HepG2 (cell line): ENCODE results near the gene ALG8. TPM values are rescaled to one million over a fixed set of nuclear protein-coding genes. Genes with fewer than 3 reads are reported as not detected.

Source experiments
- FOSL1 ChIP-seq: sonication (generic); formaldehyde crosslinking; IDR thresholded peaks from 2 replicates; pipeline ENCODE4 v1.9.0; 2021; ENCODE audit warnings: missing genetic modification reagents, borderline replicate concordance
- FOSL2 ChIP-seq: sonication (generic); formaldehyde crosslinking; IDR thresholded peaks from 2 replicates; pipeline ENCODE4 v1.4.0; 2020; ENCODE audit warnings: missing genetic modification reagents
- HIC2 ChIP-seq: sonication (generic); formaldehyde crosslinking; IDR thresholded peaks from 2 replicates; pipeline ENCODE4 v1.9.0; 2022; ENCODE audit warnings: low read depth, missing genetic modification reagents
- HOXA3 ChIP-seq: sonication (generic); formaldehyde crosslinking; IDR thresholded peaks from 2 replicates; pipeline ENCODE4 v1.5.0; 2020; ENCODE audit warnings: missing genetic modification reagents
- JUN ChIP-seq: sonication (generic); formaldehyde crosslinking; IDR thresholded peaks from 2 replicates; pipeline ENCODE4 v1.4.0; 2020; ENCODE audit warnings: mild to moderate bottlenecking, missing genetic modification reagents
- JUND ChIP-seq: sonication (generic); formaldehyde crosslinking; IDR thresholded peaks from 2 replicates; pipeline ENCODE4 v1.8.0; 2022; ENCODE audit warnings: mild to moderate bottlenecking, missing genetic modification reagents
- KMT2B ChIP-seq: IDR thresholded peaks from 2 replicates; pipeline ENCODE4 v1.6.1; 2016; ENCODE audit warnings: missing genetic modification reagents, missing compliant biosample characterization
- MNT ChIP-seq: fragments of 450-650 bp; IDR thresholded peaks from 2 replicates; pipeline ENCODE4 v1.6.1; 2016
- MTF2 ChIP-seq: sonication (generic); formaldehyde crosslinking; IDR thresholded peaks from 2 replicates; pipeline ENCODE4 v1.5.0; 2020; ENCODE audit warnings: missing genetic modification reagents, borderline replicate concordance
- RXRB ChIP-seq: IDR thresholded peaks from 2 replicates; pipeline ENCODE4 v1.6.1; 2016; ENCODE audit warnings: borderline replicate concordance, missing genetic modification reagents, missing compliant biosample characterization
- SALL1 ChIP-seq: sonication (generic); formaldehyde crosslinking; IDR thresholded peaks from 2 replicates; pipeline ENCODE4 v1.8.0; 2022; ENCODE audit warnings: mild to moderate bottlenecking, missing genetic modification reagents
- SAP130 ChIP-seq: IDR thresholded peaks from 2 replicates; pipeline ENCODE4 v1.6.1; 2016; ENCODE audit warnings: low read depth
- SMC3 ChIP-seq: IDR thresholded peaks from 2 replicates; pipeline ENCODE4 v1.6.1; 2011; ENCODE audit warnings: low read length, improper control_type of control experiment
- STAG1 ChIP-seq: sonication (generic); formaldehyde crosslinking; IDR thresholded peaks from 2 replicates; pipeline ENCODE4 v1.4.0; 2020; ENCODE audit warnings: missing genetic modification reagents
- TEAD3 ChIP-seq: optimal IDR thresholded peaks from 2 replicates; pipeline ENCODE3; 2016; ENCODE audit warnings: borderline replicate concordance
- YEATS2 ChIP-seq: sonication (generic); formaldehyde crosslinking; IDR thresholded peaks from 2 replicates; pipeline ENCODE4 v1.4.0; 2020; ENCODE audit warnings: missing genetic modification reagents, borderline replicate concordance
- ZMAT3 ChIP-seq: sonication (generic); formaldehyde crosslinking; conservative IDR thresholded peaks from 2 replicates; pipeline ENCODE4 v1.7.0; 2021; ENCODE audit warnings: missing genetic modification reagents
- ZNF124 ChIP-seq: sonication (generic); formaldehyde crosslinking; IDR thresholded peaks from 2 replicates; pipeline ENCODE4 v1.4.0; 2020; ENCODE audit warnings: missing genetic modification reagents
- ZNF292 ChIP-seq: sonication (generic); formaldehyde crosslinking; IDR thresholded peaks from 2 replicates; pipeline ENCODE4 v1.8.1; 2022; ENCODE audit warnings: mild to moderate bottlenecking, low read depth, missing genetic modification reagents, borderline replicate concordance
- ZNF546 ChIP-seq: sonication (generic); formaldehyde crosslinking; conservative IDR thresholded peaks from 2 replicates; pipeline ENCODE4 v1.8.1; 2023; ENCODE audit warnings: mild to moderate bottlenecking, missing genetic modification reagents
- ZNF652 ChIP-seq: IDR thresholded peaks from 2 replicates; pipeline ENCODE4 v1.6.1; 2016; ENCODE audit warnings: low read depth, borderline replicate concordance
- ZSCAN29 ChIP-seq: sonication (generic); formaldehyde crosslinking; conservative IDR thresholded peaks from 2 replicates; pipeline ENCODE4 v1.4.0; 2020; ENCODE audit warnings: mild to moderate bottlenecking, missing genetic modification reagents
- polyA plus RNA-seq, 8 experiments: library from polyadenylated mRNA; depleted of rRNA in 3 of 8; stranded (reverse) in 7 of 8; unstranded in 1 of 8; fragments of >200 nt; fragmentation: Illumina TruSeq in 4 of 8; extraction: Trizol in 4 of 8; gene quantifications; 2 replicates each; pipeline versions ENCODE4 v1.2.1 to v1.2.3, GENCODE V29; 2011 to 2016; ENCODE audit warnings: low read depth in 4 of 8, missing spikeins in 1 of 8, mixed read lengths in 1 of 8; ENCODE audit not compliant: insufficient read depth in 1 of 8
- total RNA-seq, 5 experiments: library from RNA; depleted of rRNA; stranded (reverse); fragments of >200 nt; fragmentation: Illumina TruSeq; extraction: Trizol; gene quantifications; 2 replicates each; pipeline ENCODE4 v1.2.3, GENCODE V29; 2016; ENCODE audit warnings: low read depth in 1 of 5
- TF ChIP-seq, protein P1 (sequence below), 2 experiments: fragments of 450-650 bp in 1 of 2; sonication (generic) in 1 of 2; formaldehyde crosslinking; IDR thresholded peaks; 2 replicates each; pipeline versions ENCODE4 v1.5.0 to v1.8.0; 2020 to 2022; ENCODE audit warnings: mild to moderate bottlenecking in 1 of 2, missing genetic modification reagents in 1 of 2
- TF ChIP-seq, protein P2 (sequence below): sonication (generic); formaldehyde crosslinking; IDR thresholded peaks from 2 replicates; pipeline ENCODE4 v1.4.0; 2020; ENCODE audit warnings: missing genetic modification reagents

The ALG8 gene
- total and polyA plus RNA-seq, 2 of the 13 experiments (the other 11 are each of a cell fraction or from before 2014, with no cell fraction given): 75.8 to 88.0 TPM

DNA sequence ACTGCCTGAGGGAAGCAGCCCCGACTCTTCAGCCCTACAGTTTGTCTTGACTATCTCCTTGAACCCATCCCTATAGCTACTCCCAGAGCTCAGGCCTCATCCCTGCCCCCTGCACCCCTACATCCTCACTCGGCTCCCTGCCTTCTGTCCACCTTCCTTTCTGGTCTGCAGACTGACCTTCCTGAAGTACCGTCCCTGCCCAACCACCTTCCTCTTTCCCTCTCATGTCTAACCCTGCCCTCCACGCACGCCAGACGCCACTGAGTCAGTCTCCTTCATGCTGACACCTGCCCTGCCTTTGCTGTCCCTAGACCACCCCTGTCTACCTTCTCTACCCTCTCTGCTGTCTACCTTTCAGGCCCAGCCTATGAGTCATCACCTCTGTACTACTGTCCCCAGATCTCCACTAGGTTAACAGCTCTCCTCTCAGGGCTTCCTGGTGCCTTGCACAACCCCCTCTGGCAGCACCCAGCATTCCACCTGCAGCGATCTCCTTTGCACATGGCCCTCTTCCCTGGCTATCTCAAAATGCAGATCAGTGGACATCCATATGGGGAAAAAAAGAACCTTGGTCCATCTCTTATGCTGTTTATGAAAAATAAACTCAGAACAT, 40.1 kb upstream of the ALG8 start (continued):
- no peak for TF ChIP-seq HIC2 (CRISPR knock-in tag)
- no peak for TF ChIP-seq YEATS2 (CRISPR knock-in tag)
- peak; percentile 41; the same call in 1 of the 2 replicates for TF ChIP-seq ZNF292 (CRISPR knock-in tag)
- TF ChIP-seq TEAD3 (CRISPR knock-in tag): peak; percentile 22
- no peak for TF ChIP-seq ZMAT3 (CRISPR knock-in tag)
- TF ChIP-seq FOSL2 (CRISPR knock-in tag): peak; percentile 95
- no peak for TF ChIP-seq ZSCAN29 (CRISPR knock-in tag)
- TF ChIP-seq JUND (CRISPR knock-in tag): peak; percentile 74; the same call in 1 of the 2 replicates
- peak; percentile 2; the same call in 1 of the 2 replicates for TF ChIP-seq SMC3
- no peak for TF ChIP-seq ZNF652 (CRISPR knock-in tag)
- TF ChIP-seq SALL1 (CRISPR knock-in tag): peak; percentile 35; the same call in 1 of the 2 replicates
- peak; percentile 55; the same call in 1 of the 2 replicates for TF ChIP-seq FOSL1 (CRISPR knock-in tag)
- no peak for TF ChIP-seq MTF2
- TF ChIP-seq, protein P1, sequence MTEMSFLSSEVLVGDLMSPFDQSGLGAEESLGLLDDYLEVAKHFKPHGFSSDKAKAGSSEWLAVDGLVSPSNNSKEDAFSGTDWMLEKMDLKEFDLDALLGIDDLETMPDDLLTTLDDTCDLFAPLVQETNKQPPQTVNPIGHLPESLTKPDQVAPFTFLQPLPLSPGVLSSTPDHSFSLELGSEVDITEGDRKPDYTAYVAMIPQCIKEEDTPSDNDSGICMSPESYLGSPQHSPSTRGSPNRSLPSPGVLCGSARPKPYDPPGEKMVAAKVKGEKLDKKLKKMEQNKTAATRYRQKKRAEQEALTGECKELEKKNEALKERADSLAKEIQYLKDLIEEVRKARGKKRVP (CRISPR knock-in tag; IDR thresholded peaks at IDR 0.05): no peak
- TF ChIP-seq, protein P2, sequence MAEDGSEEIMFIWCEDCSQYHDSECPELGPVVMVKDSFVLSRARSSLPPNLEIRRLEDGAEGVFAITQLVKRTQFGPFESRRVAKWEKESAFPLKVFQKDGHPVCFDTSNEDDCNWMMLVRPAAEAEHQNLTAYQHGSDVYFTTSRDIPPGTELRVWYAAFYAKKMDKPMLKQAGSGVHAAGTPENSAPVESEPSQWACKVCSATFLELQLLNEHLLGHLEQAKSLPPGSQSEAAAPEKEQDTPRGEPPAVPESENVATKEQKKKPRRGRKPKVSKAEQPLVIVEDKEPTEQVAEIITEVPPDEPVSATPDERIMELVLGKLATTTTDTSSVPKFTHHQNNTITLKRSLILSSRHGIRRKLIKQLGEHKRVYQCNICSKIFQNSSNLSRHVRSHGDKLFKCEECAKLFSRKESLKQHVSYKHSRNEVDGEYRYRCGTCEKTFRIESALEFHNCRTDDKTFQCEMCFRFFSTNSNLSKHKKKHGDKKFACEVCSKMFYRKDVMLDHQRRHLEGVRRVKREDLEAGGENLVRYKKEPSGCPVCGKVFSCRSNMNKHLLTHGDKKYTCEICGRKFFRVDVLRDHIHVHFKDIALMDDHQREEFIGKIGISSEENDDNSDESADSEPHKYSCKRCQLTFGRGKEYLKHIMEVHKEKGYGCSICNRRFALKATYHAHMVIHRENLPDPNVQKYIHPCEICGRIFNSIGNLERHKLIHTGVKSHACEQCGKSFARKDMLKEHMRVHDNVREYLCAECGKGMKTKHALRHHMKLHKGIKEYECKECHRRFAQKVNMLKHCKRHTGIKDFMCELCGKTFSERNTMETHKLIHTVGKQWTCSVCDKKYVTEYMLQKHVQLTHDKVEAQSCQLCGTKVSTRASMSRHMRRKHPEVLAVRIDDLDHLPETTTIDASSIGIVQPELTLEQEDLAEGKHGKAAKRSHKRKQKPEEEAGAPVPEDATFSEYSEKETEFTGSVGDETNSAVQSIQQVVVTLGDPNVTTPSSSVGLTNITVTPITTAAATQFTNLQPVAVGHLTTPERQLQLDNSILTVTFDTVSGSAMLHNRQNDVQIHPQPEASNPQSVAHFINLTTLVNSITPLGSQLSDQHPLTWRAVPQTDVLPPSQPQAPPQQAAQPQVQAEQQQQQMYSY: no peak
- no peak for TF ChIP-seq ZNF546 (CRISPR knock-in tag)
- no peak for TF ChIP-seq SAP130
- 0 out of 2 replicates have a peak, but pooled peaks have one; percentile 43 for TF ChIP-seq JUN
- TF ChIP-seq STAG1 (CRISPR knock-in tag): 0 out of 2 replicates have a peak, but pooled peaks have one; percentile 10
- TF ChIP-seq MNT: 0 out of 2 replicates have a peak, but pooled peaks have one; percentile 2
- TF ChIP-seq RXRB (CRISPR knock-in tag): peak; percentile 41; the same call in 1 of the 2 replicates
- TF ChIP-seq ZNF124 (CRISPR knock-in tag): no peak
- 0 out of 2 replicates have a peak, but pooled peaks have one; percentile 25 for TF ChIP-seq HOXA3 (CRISPR knock-in tag)
- TF ChIP-seq KMT2B (CRISPR knock-in tag): no peak
